ENCODE data around the gene MPPED1.

MPPED1 gene

GRCh38 chr22:43477966-43478365, 66.2 kb downstream of the MPPED1 start:
- no peak for DNase-seq (ENCODE audit: low spot score)

GRCh38 chr22:43478621-43479300, 66.9 kb downstream of the MPPED1 start:
- no peak for DNase-seq (ENCODE audit: low spot score)

- DNase-seq (ENCODE audit: low spot score), result no peak
Measured at GRCh38 chr22:43479301-43479950, 67.6 kb downstream of the MPPED1 start.

GRCh38 chr22:43479962-43480361, 68.1 kb downstream of the MPPED1 start:
- DNase-seq (ENCODE audit: low spot score), result no peak

- DNase-seq (ENCODE audit: low spot score), result peak; percentile 37
Measured at GRCh38 chr22:43481568-43482317, 69.9 kb downstream of the MPPED1 start.

- DNase-seq (ENCODE audit: low spot score), result no peak
Measured at GRCh38 chr22:43482318-43482625, 70.5 kb downstream of the MPPED1 start.

GRCh38 chr22:43483266-43483665, 71.5 kb downstream of the MPPED1 start:
- no peak for DNase-seq (ENCODE audit: low spot score)

- no peak for DNase-seq (ENCODE audit: low spot score)
Measured at GRCh38 chr22:43483669-43484068, 71.9 kb downstream of the MPPED1 start.

- no peak for DNase-seq (ENCODE audit: low spot score)
Measured at GRCh38 chr22:43484227-43484626, 72.4 kb downstream of the MPPED1 start.

GRCh38 chr22:43485502-43486089, 73.8 kb downstream of the MPPED1 start:
- DNase-seq (ENCODE audit: low spot score), result no peak

- no peak for DNase-seq (ENCODE audit: low spot score)
Measured at GRCh38 chr22:43487311-43488030, 75.7 kb downstream of the MPPED1 start.

GRCh38 chr22:43488031-43488866, 76.4 kb downstream of the MPPED1 start:
- DNase-seq (ENCODE audit: low spot score), result peak; percentile 29

GRCh38 chr22:43488937-43489336, 77.1 kb downstream of the MPPED1 start:
- no peak for DNase-seq (ENCODE audit: low spot score)

- DNase-seq (ENCODE audit: low spot score), result no peak
Measured at GRCh38 chr22:43490311-43490710, 78.5 kb downstream of the MPPED1 start.

GRCh38 chr22:43491177-43491576, 79.4 kb downstream of the MPPED1 start:
- no peak for DNase-seq (ENCODE audit: low spot score)

- DNase-seq (ENCODE audit: low spot score), result no peak
Measured at GRCh38 chr22:43491737-43492136, 79.9 kb downstream of the MPPED1 start.

GRCh38 chr22:43493297-43493696, 81.5 kb downstream of the MPPED1 start:
- DNase-seq (ENCODE audit: low spot score), result no peak

GRCh38 chr22:43497956-43498855, 86.4 kb downstream of the MPPED1 start:
- no peak for DNase-seq (ENCODE audit: low spot score)

GRCh38 chr22:43498856-43499253, 87.0 kb downstream of the MPPED1 start:
- DNase-seq (ENCODE audit: low spot score), result no peak

Data from Ammon's horn (tissue), 1 donor.